Naive thymus-derived CD4-positive, alpha-beta T cell (primary cell): ENCODE measurements around the gene KLF16. TPM values are rescaled to one million over a fixed set of nuclear protein-coding genes. Genes with fewer than 3 reads are reported as not detected.

Source experiments
- ATAC-seq: fragments of 150-1000 bp; cut with Tn5 transposase; 2 replicates; pipeline ENCODE4 v1.10.0; 2021; ENCODE audit warnings: mild to moderate bottlenecking, moderate library complexity
- CTCF ChIA-PET: fragments of 350-600 bp; sonication (Branson Sonifier 250); formaldehyde crosslinking; loops from one replicate; lab custom pipeline; 2021; ENCODE audit warnings: antibody characterized with exemption; lab: Charles Lee
- POLR2A ChIA-PET: fragments of 350-600 bp; sonication (Branson Sonifier 250); formaldehyde crosslinking; loops from one replicate; lab custom pipeline; 2021; ENCODE audit warnings: antibody characterized with exemption, inconsistent platforms; lab: Charles Lee
- DNase-seq, 9 donors: peaks; one replicate each; pipeline versions ENCODE4 v3.0.0 to v3.0.0-alpha.2; 2020 to 2022; ENCODE audit warnings: mixed read lengths in 1 of 9
- H3K27ac ChIP-seq: one replicate; pipeline ENCODE4 v1.7.0; 2013; ENCODE audit warnings: mild to moderate bottlenecking, low read depth, low read length, moderate library complexity
- H3K27me3 ChIP-seq, 2 donors: one replicate each; pipeline ENCODE4 v1.7.0; 2013; ENCODE audit warnings: low read length in 2 of 2, mild to moderate bottlenecking in 2 of 2, moderate library complexity in 2 of 2; ENCODE audit not compliant: control insufficient read depth in 2 of 2, insufficient read depth in 2 of 2
- H3K36me3 ChIP-seq, 3 experiments: 1 replicate in 2 of 3; 2 replicates in 1 of 3; pipeline ENCODE4 v1.7.0; 2013; ENCODE audit warnings: low read length in 3 of 3, mild to moderate bottlenecking in 3 of 3, moderate library complexity in 1 of 3; ENCODE audit not compliant: insufficient read depth in 3 of 3, control insufficient read depth in 2 of 3
- H3K4me1 ChIP-seq, 2 donors: one replicate each; pipeline ENCODE4 v1.7.0; 2013; ENCODE audit warnings: low read length in 2 of 2, mild to moderate bottlenecking in 2 of 2, moderate library complexity in 1 of 2; ENCODE audit not compliant: control insufficient read depth in 2 of 2, insufficient read depth in 2 of 2
- H3K4me3 ChIP-seq: 2 replicates; pipeline ENCODE4 v1.7.0; 2013; ENCODE audit warnings: mild to moderate bottlenecking, low read length
- H3K9me3 ChIP-seq, 3 experiments: 1 replicate in 2 of 3; 2 replicates in 1 of 3; pipeline ENCODE4 v1.7.0; 2013; ENCODE audit warnings: low read length in 3 of 3; ENCODE audit not compliant: control insufficient read depth in 2 of 3
- H3K27ac Mint-ChIP-seq, 9 donors: one replicate each; pipeline ENCODE4 v1.8.0; 2020 to 2022; ENCODE audit warnings: mixed read lengths in 9 of 9, mild to moderate bottlenecking in 8 of 9, moderate library complexity in 5 of 9, inconsistent platforms in 2 of 9
- H3K27me3 Mint-ChIP-seq, 5 donors: one replicate each; pipeline ENCODE4 v1.8.0; 2021 to 2022; ENCODE audit warnings: mixed read lengths in 5 of 5, mild to moderate bottlenecking in 1 of 5
- H3K36me3 Mint-ChIP-seq, 5 donors: one replicate each; pipeline ENCODE4 v1.8.0; 2020 to 2022; ENCODE audit warnings: mixed read lengths in 5 of 5, mild to moderate bottlenecking in 3 of 5, inconsistent platforms in 1 of 5
- H3K4me1 Mint-ChIP-seq, 7 donors: one replicate each; pipeline ENCODE4 v1.8.0; 2020 to 2022; ENCODE audit warnings: mixed read lengths in 7 of 7, mild to moderate bottlenecking in 3 of 7, inconsistent platforms in 1 of 7
- H3K4me3 Mint-ChIP-seq, 10 donors: one replicate each; pipeline ENCODE4 v1.8.0; 2020 to 2022; ENCODE audit warnings: mild to moderate bottlenecking in 10 of 10, mixed read lengths in 10 of 10, moderate library complexity in 6 of 10, inconsistent platforms in 2 of 10
- H3K9me3 Mint-ChIP-seq, 11 donors: one replicate each; pipeline ENCODE4 v1.8.0; 2020 to 2022; ENCODE audit warnings: mixed read lengths in 11 of 11, mild to moderate bottlenecking in 4 of 11, inconsistent platforms in 1 of 11, moderate library complexity in 1 of 11
- intact Hi-C, 2 donors: fragments of 100-400 bp; cut with micrococcal nuclease; formaldehyde crosslinking; loops; one replicate each; pipeline ENCODE4 v1.15.1; 2023
- polyA plus RNA-seq, 2 donors: library from polyadenylated mRNA; unstranded; fragments of 300-500 nt; fragmentation: Illumina TruSeq; gene quantifications; one replicate each; pipeline ENCODE4 v1.2.3, GENCODE V29; 2021
- total RNA-seq, 6 experiments: library from RNA in 5 of 6; stranded (reverse) in 5 of 6; gene quantifications; 1 replicate in 5 of 6; 2 replicates in 1 of 6; pipeline ENCODE4 v1.2.3 and lab custom pipeline; 2021 to 2026

Gene KLF16
- total and polyA plus RNA-seq, 7 experiments from 2014 or later, result 0.41 to 65.2 (median 20.8) TPM

DNA sequence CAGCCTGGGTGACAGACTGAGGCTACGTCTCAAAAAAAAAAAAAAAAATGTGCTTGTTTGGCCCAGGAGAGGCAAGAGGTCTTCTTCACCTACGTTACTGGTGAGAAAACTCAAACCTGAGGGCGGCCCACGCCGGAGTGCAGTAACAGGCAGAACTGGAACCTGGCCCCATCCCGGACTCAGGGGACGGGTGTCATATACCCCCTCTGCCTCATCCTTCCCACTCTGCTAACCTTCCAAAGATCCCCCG, 41.4 kb upstream of the KLF16 start:
- DNase-seq (no peak), ATAC-seq (no peak)
- Mint-ChIP-seq H3K4me1 (peaks cover 9 to 52% (median 36%) of the 10 kb centered on the region in 7 donors), H3K27ac (peak overlapping the region; percentile 67 to 96 (median 88)), H3K4me3 (peak overlapping the region; percentile 14 to 95 (median 84)), H3K9me3 (peaks cover 0 to 2% (median 0%) of the 10 kb centered on the region in 11 donors), H3K27me3 (no peaks in the 10 kb centered on the region), H3K36me3 (no peaks in the 10 kb centered on the region)
- no peaks in the 10 kb centered on the region for H3K27me3 ChIP-seq
- H3K4me3 ChIP-seq, result no peak overlapping the region
- no peaks in the 10 kb centered on the region for H3K9me3 ChIP-seq
- intact Hi-C loops, result loop anchor here (1.0 kb wide), 11 partner anchors 7 to 414 kb away; partner anchors contain the start of genes ABHD17A (in 1 of the 2), AP3D1 (in 1 of the 2), IZUMO4 (in 1 of the 2) and MOB3A (in 1 of the 2)
- ChIA-PET CTCF (interaction anchor here (0.7 to 1.1 kb wide), 3 partner anchors 30 to 909 kb away, joined by 3 to 6 read pairs (median 3); no protein-coding TSS in a partner anchor), POLR2A (interaction anchor here (0.8 to 1.6 kb wide), 5 partner anchors 19 to 354 kb away, joined by 3 to 11 read pairs (median 5); partner anchors contain the start of gene ABHD17A)
- peaks cover 10% of the 10 kb centered on the region in 2 donors for H3K4me1 ChIP-seq
- no peaks in the 10 kb centered on the region for H3K36me3 ChIP-seq
- H3K27ac ChIP-seq, result peak overlapping the region; percentile 26

DNA sequence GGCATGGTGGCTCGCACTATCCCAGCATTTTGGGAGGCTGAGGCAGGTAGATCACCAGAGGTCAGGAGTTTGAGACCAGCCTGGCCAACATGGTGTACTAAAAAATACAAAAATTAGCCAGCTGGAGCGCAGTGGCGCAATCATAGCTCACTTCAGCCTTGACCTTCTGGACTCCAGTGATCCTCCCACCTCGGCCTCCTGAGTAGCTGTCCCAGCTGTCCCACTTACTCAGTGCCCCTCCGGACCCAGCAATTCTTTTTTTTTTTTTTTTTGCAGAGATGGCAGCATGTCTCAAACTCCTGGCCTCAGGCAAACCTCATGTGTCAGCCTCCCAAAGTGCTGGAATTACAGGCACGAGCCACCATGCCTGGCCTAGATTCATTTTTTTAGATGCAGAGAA, 39.5 kb upstream of the KLF16 start:
- ChIA-PET CTCF (interaction anchor here (0.6 to 1.3 kb wide), 4 partner anchors 37 to 1838 kb away, joined by 3 to 4 read pairs (median 3); no protein-coding TSS in a partner anchor), POLR2A (interaction anchor here (0.5 to 1.6 kb wide), 7 partner anchors 9 to 1845 kb away, joined by 3 to 4 read pairs (median 3); a partner anchor contains a TSS)
- no peaks in the 10 kb centered on the region for H3K36me3 ChIP-seq
- peaks cover 0 to 2% (median 0%) of the 10 kb centered on the region in 11 donors for H3K9me3 Mint-ChIP-seq
- peaks cover 10 to 13% of the 10 kb centered on the region in 2 donors for H3K4me1 ChIP-seq
- ATAC-seq (no peak), DNase-seq (no peak)
- intact Hi-C loops, result no loop called here
- H3K27me3 Mint-ChIP-seq, result no peaks in the 10 kb centered on the region
- H3K27ac ChIP-seq, result peak overlapping the region; percentile 37
- peak overlapping the region in 8 of 9 donors; percentile 67 to 96 (median 83) for H3K27ac Mint-ChIP-seq
- no peaks in the 10 kb centered on the region for H3K9me3 ChIP-seq
- H3K4me3 ChIP-seq, result no peak overlapping the region
- no peaks in the 10 kb centered on the region for H3K27me3 ChIP-seq
- peak overlapping the region in 5 of 10 donors; percentile 41 to 93 (median 67) for H3K4me3 Mint-ChIP-seq
- H3K36me3 Mint-ChIP-seq, result no peaks in the 10 kb centered on the region
- peaks cover 9 to 43% (median 24%) of the 10 kb centered on the region in 7 donors for H3K4me1 Mint-ChIP-seq

DNA sequence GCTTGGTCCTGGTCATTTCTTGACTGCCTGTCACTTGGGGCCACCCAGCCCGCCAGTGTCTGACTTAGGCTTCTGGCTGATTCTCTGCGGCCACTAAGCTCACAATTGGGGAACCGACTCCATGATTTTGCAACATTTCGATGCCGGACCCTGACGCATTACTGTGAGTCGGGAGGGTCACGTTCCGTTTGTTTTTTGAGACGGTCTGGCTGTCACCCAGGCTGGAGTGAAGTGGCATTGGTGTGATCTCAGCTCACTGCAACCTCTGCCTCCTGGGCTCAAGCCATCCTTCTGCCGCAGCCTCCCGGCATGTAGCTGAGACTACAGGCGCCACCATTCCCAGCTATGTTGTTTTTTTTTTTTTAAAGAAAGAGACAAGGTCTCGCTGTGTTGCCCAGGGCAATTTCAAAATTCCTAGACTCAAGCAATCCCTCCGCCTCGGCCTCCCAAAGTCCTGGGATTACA, 38.6 kb upstream of the KLF16 start:
- DNase-seq, result no peak
- no peak overlapping the region for H3K27ac ChIP-seq

DNA sequence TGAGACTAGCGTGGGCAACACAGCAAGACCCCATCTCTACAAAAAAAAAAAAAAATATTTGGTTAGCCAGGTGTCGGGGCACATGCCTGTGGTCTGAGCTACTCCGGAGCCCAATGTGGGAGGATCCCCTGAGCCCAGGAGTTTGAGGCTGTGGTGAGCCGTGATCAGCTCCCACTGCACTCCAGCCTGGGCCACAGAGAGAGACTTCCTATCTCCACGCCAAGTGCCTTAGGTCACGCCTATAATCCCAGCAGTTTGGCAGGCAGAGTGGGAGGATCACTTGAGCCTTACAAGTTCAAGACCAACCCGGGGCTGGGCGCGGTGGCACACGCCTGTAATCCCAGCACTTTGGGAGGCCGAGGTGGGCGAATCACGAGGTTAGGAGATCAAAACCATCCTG, 33.1 kb upstream of the KLF16 start:
- H3K27ac Mint-ChIP-seq, result peak overlapping the region in 7 of 9 donors; percentile 70 to 99 (median 97)
- peaks cover 16 to 29% of the 10 kb centered on the region in 2 donors for H3K4me1 ChIP-seq
- no peaks in the 10 kb centered on the region for H3K9me3 Mint-ChIP-seq
- DNase-seq (no peak), ATAC-seq (no peak)
- peak overlapping the region; percentile 65 for H3K27ac ChIP-seq
- peak overlapping the region; percentile 82 to 93 (median 88) for H3K4me3 Mint-ChIP-seq
- peak overlapping the region; percentile 13 for H3K4me3 ChIP-seq
- ChIA-PET CTCF (interaction anchor here (0.6 to 2.4 kb wide), 4 partner anchors 20 to 887 kb away, joined by 3 to 7 read pairs (median 4); partner anchors contain the start of gene SGTA), POLR2A (interaction anchor here (0.5 to 7.4 kb wide), 11 partner anchors 12 to 423 kb away, joined by 3 to 57 read pairs (median 3); partner anchors contain the start of gene ABHD17A)
- H3K27me3 Mint-ChIP-seq, result no peaks in the 10 kb centered on the region
- no peaks in the 10 kb centered on the region for H3K27me3 ChIP-seq
- intact Hi-C loops, result loop anchor here in 1 of 2 donors (2.0 kb wide), 1 partner anchor 32 kb away; no protein-coding TSS in a partner anchor
- no peaks in the 10 kb centered on the region for H3K9me3 ChIP-seq
- no peaks in the 10 kb centered on the region for H3K36me3 ChIP-seq
- no peaks in the 10 kb centered on the region for H3K36me3 Mint-ChIP-seq
- peaks cover 10 to 46% (median 32%) of the 10 kb centered on the region in 7 donors for H3K4me1 Mint-ChIP-seq

More for the DNA sequence above, 38.6 kb upstream of the KLF16 start:
- Mint-ChIP-seq H3K4me1 (peaks cover 14 to 47% (median 31%) of the 10 kb centered on the region in 7 donors), H3K4me3 (no peak overlapping the region), H3K27ac (peak overlapping the region in 2 of 9 donors; percentile 25 to 32), H3K36me3 (no peaks in the 10 kb centered on the region), H3K27me3 (no peaks in the 10 kb centered on the region), H3K9me3 (peaks cover 0 to 2% (median 0%) of the 10 kb centered on the region in 11 donors)
- no peak overlapping the region for H3K4me3 ChIP-seq
- H3K27me3 ChIP-seq, result no peaks in the 10 kb centered on the region
- no peaks in the 10 kb centered on the region for H3K9me3 ChIP-seq
- CTCF ChIA-PET, result interaction anchor here (0.6 to 1.2 kb wide), 3 partner anchors 37 to 193 kb away, joined by 3 to 4 read pairs (median 3); no protein-coding TSS in a partner anchor
- intact Hi-C loops, result no loop called here
- H3K4me1 ChIP-seq, result peaks cover 10 to 20% of the 10 kb centered on the region in 2 donors
- ATAC-seq, result peak; percentile 4
- POLR2A ChIA-PET, result interaction anchor here (0.6 to 1.2 kb wide), 2 partner anchors 36 to 48 kb away, joined by 3 read pairs; no protein-coding TSS in a partner anchor
- H3K36me3 ChIP-seq, result no peaks in the 10 kb centered on the region

DNA sequence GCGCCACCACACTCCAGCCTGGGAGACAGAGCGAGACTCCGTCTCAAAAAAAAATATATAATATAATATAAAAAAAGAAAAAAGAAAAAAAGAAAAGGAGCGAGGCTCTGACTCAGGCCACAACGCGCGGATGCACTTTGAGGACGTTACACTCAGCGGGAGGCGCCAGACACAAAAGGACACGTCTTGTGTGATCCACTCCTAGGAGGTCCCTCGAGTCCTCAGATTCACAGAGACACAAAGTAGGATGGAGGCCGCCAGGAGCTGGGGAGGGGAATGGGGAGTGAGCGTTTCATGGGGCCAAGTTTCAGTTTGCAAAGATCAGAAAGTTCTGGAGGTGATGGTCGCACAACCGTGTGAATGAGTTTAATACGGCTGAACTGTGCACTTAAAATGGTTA, 30.4 kb upstream of the KLF16 start:
- POLR2A ChIA-PET, result interaction anchor here (1.0 to 7.4 kb wide), 4 partner anchors 10 to 48 kb away, joined by 4 to 57 read pairs (median 6); partner anchors contain the start of gene ABHD17A
- H3K27ac Mint-ChIP-seq, result peak overlapping the region in 6 of 9 donors; percentile 22 to 85 (median 42)
- intact Hi-C loops, result no loop called here

DNA sequence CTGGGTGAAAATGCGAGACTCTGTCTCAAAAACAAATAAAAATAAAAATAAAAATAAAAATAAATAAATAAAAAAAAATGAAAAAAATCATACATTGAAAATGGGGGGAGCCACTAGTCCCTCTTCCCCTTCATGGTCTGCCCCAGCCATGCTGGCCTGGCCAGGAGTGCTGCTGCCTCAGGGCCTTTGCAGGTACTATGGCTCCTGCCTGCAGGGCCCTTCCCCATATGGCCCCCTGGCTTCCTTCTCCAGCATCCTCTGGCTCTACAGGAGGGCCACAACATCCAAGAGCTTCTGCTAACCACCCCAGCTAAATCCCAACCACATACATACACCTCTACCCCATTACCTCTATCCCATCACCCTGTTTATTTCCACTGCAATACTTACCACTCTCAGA, 26.5 kb upstream of the KLF16 start:
- H3K27ac ChIP-seq, result no peak overlapping the region
- H3K4me3 ChIP-seq, result no peak overlapping the region
- no peak overlapping the region for H3K4me3 Mint-ChIP-seq
- no peaks in the 10 kb centered on the region for H3K27me3 ChIP-seq
- intact Hi-C loops, result no loop called here
- H3K27ac Mint-ChIP-seq, result peak overlapping the region in 1 of 9 donors; percentile 33
- H3K36me3 ChIP-seq, result peaks cover 0 to 2% (median 0%) of the 10 kb centered on the region in 3 experiments
- H3K27me3 Mint-ChIP-seq, result no peaks in the 10 kb centered on the region
- H3K36me3 Mint-ChIP-seq, result no peaks in the 10 kb centered on the region
- peaks cover 4 to 24% (median 13%) of the 10 kb centered on the region in 7 donors for H3K4me1 Mint-ChIP-seq
- ATAC-seq (no peak), DNase-seq (no peak)
- H3K9me3 ChIP-seq, result no peaks in the 10 kb centered on the region
- CTCF ChIA-PET, result no interaction called here
- no peaks in the 10 kb centered on the region for H3K9me3 Mint-ChIP-seq
- peaks cover 0 to 1% of the 10 kb centered on the region in 2 donors for H3K4me1 ChIP-seq
- POLR2A ChIA-PET, result no interaction called here

More for the DNA sequence above, 30.4 kb upstream of the KLF16 start:
- H3K36me3 Mint-ChIP-seq, result no peaks in the 10 kb centered on the region
- Histone ChIP-seq H3K4me1 (peaks cover 16 to 29% of the 10 kb centered on the region in 2 donors), H3K9me3 (no peaks in the 10 kb centered on the region), H3K27me3 (no peaks in the 10 kb centered on the region), H3K36me3 (no peaks in the 10 kb centered on the region), H3K4me3 (no peak overlapping the region), H3K27ac (no peak overlapping the region)
- H3K9me3 Mint-ChIP-seq, result no peaks in the 10 kb centered on the region
- no peaks in the 10 kb centered on the region for H3K27me3 Mint-ChIP-seq
- peak overlapping the region in 6 of 10 donors; percentile 44 to 59 (median 51) for H3K4me3 Mint-ChIP-seq
- peaks cover 16 to 51% (median 37%) of the 10 kb centered on the region in 7 donors for H3K4me1 Mint-ChIP-seq
- no peak for DNase-seq
- ATAC-seq, result no peak
- CTCF ChIA-PET, result no interaction called here
